H9 (cell line): ENCODE measurements around the gene DYDC1. TPM values are rescaled to one million over a fixed set of nuclear protein-coding genes. Genes with fewer than 3 reads are reported as not detected.

ENCODE experiments used
- DNase-seq: peaks from one replicate; pipeline ENCODE4 v3.0.0-alpha.2; 2017
- H2AFZ ChIP-seq: one replicate; pipeline ENCODE4 v1.6.1; 2013; ENCODE audit warnings: mild to moderate bottlenecking, low read length, control low read depth, moderate library complexity
- H2AK5ac ChIP-seq: 2 replicates; pipeline ENCODE4 v1.6.1; 2013; ENCODE audit warnings: low read length, control low read depth, mixed read lengths; ENCODE audit not compliant: insufficient read length
- H2BK120ac ChIP-seq: one replicate; pipeline ENCODE4 v1.6.1; 2013; ENCODE audit warnings: low read depth, mild to moderate bottlenecking, low read length, control low read depth, inconsistent platforms; ENCODE audit not compliant: poor library complexity, severe bottlenecking
- H2BK12ac ChIP-seq: 2 replicates; pipeline ENCODE4 v1.6.1; 2013; ENCODE audit warnings: low read length, control low read depth, mixed read lengths, low read depth; ENCODE audit not compliant: insufficient read length
- H2BK15ac ChIP-seq: 2 replicates; pipeline ENCODE4 v1.6.1; 2013; ENCODE audit warnings: low read depth, low read length, control low read depth
- H2BK20ac ChIP-seq: one replicate; pipeline ENCODE4 v1.6.1; 2013; ENCODE audit warnings: low read depth, mild to moderate bottlenecking, low read length, control low read depth, inconsistent platforms; ENCODE audit not compliant: poor library complexity, severe bottlenecking
- H2BK5ac ChIP-seq: 2 replicates; pipeline ENCODE4 v1.6.1; 2013; ENCODE audit warnings: low read length, control low read depth, mixed read lengths; ENCODE audit not compliant: insufficient read length
- H3K14ac ChIP-seq: 2 replicates; pipeline ENCODE4 v1.6.1; 2013; ENCODE audit warnings: low read length, control low read depth; ENCODE audit not compliant: insufficient read depth
- H3K18ac ChIP-seq: 2 replicates; pipeline ENCODE4 v1.6.1; 2013; ENCODE audit warnings: low read depth, mild to moderate bottlenecking, mixed read lengths, low read length, control low read depth; ENCODE audit not compliant: insufficient read length
- H3K23ac ChIP-seq: 2 replicates; pipeline ENCODE4 v1.6.1; 2013; ENCODE audit warnings: low read length, control low read depth, mixed read lengths, low read depth; ENCODE audit not compliant: insufficient read length
- H3K23me2 ChIP-seq: 2 replicates; pipeline ENCODE4 v1.6.1; 2013; ENCODE audit warnings: low read depth, mild to moderate bottlenecking, mixed read lengths, low read length, control low read depth; ENCODE audit not compliant: insufficient read length, poor library complexity, severe bottlenecking
- H3K27ac ChIP-seq: 2 replicates; pipeline ENCODE4 v1.5.1; 2013; ENCODE audit warnings: low read length, control low read depth, mixed read lengths, low read depth; ENCODE audit not compliant: insufficient read length
- H3K27me3 ChIP-seq: 2 replicates; pipeline ENCODE4 v1.6.1; 2013; ENCODE audit warnings: low read length, control low read depth, inconsistent platforms; ENCODE audit not compliant: insufficient read depth
- H3K4ac ChIP-seq: 2 replicates; pipeline ENCODE4 v1.6.1; 2013; ENCODE audit warnings: low read depth, mild to moderate bottlenecking, control low read depth, inconsistent platforms, low read length, moderate library complexity
- H3K4me1 ChIP-seq: 2 replicates; pipeline ENCODE4 v1.6.1; 2013; ENCODE audit warnings: low read length, control low read depth, inconsistent platforms; ENCODE audit not compliant: insufficient read depth
- H3K4me2 ChIP-seq: 2 replicates; pipeline ENCODE4 v1.6.1; 2013; ENCODE audit warnings: low read length, control low read depth, mixed read lengths; ENCODE audit not compliant: insufficient read length, insufficient read depth
- H3K56ac ChIP-seq: 2 replicates; pipeline ENCODE4 v1.6.1; 2013; ENCODE audit warnings: low read depth, mild to moderate bottlenecking, mixed read lengths, low read length, control low read depth; ENCODE audit not compliant: insufficient read length
- H3K79me1 ChIP-seq: 2 replicates; pipeline ENCODE4 v1.6.1; 2013; ENCODE audit warnings: low read depth, mild to moderate bottlenecking, moderate library complexity, low read length, control low read depth, inconsistent platforms; ENCODE audit not compliant: insufficient read depth, poor library complexity, severe bottlenecking
- H3K79me2 ChIP-seq: 2 replicates; pipeline ENCODE4 v1.6.1; 2013; ENCODE audit warnings: low read length, control low read depth, inconsistent platforms; ENCODE audit not compliant: insufficient read depth
- H3K9ac ChIP-seq: 2 replicates; pipeline ENCODE4 v1.6.1; 2013; ENCODE audit warnings: low read length, control low read depth, mixed read lengths; ENCODE audit not compliant: insufficient read length; ENCODE audit errors: extremely low read depth
- H3K9me3 ChIP-seq: one replicate; pipeline ENCODE4 v1.6.1; 2013; ENCODE audit warnings: low read depth, low read length, inconsistent platforms; ENCODE audit not compliant: control insufficient read depth
- H3T11ph ChIP-seq: one replicate; pipeline ENCODE4 v1.6.1; 2013; ENCODE audit warnings: mild to moderate bottlenecking, low read length, control low read depth, inconsistent platforms
- H4K20me1 ChIP-seq: one replicate; pipeline ENCODE4 v1.6.1; 2013; ENCODE audit not compliant: control insufficient read depth, insufficient read length, insufficient read depth
- H4K5ac ChIP-seq: 2 replicates; pipeline ENCODE4 v1.6.1; 2013; ENCODE audit warnings: low read depth, mild to moderate bottlenecking, mixed read lengths, low read length, control low read depth; ENCODE audit not compliant: insufficient read length
- H4K8ac ChIP-seq: replicated peaks from 2 replicates; pipeline ENCODE4 v1.6.1; 2013; ENCODE audit warnings: low read length, control low read depth, mixed read lengths, low read depth; ENCODE audit not compliant: insufficient read length
- H4K91ac ChIP-seq: 2 replicates; pipeline ENCODE4 v1.6.1; 2013; ENCODE audit warnings: low read depth, mild to moderate bottlenecking, moderate library complexity, mixed read lengths, low read length, control low read depth; ENCODE audit not compliant: insufficient read length
- H3K27ac Mint-ChIP-seq, 3 experiments: 2 replicates in 2 of 3; 3 replicates in 1 of 3; pipeline ENCODE4 v1.8.0; 2020 to 2021; ENCODE audit warnings: mixed read lengths in 3 of 3, mild to moderate bottlenecking in 1 of 3, moderate library complexity in 1 of 3
- H3K27me3 Mint-ChIP-seq: 2 replicates; pipeline ENCODE4 v1.8.0; 2021; ENCODE audit warnings: low read depth, mild to moderate bottlenecking, moderate library complexity, mixed read lengths
- H3K36me3 Mint-ChIP-seq, 3 experiments: 2 replicates in 2 of 3; 3 replicates in 1 of 3; pipeline ENCODE4 v1.8.0; 2020 to 2021; ENCODE audit warnings: low read depth in 3 of 3, mixed read lengths in 3 of 3; ENCODE audit not compliant: insufficient read depth in 1 of 3
- H3K4me1 Mint-ChIP-seq, 2 experiments: 2 replicates each; pipeline ENCODE4 v1.8.0; 2020; ENCODE audit warnings: mixed read lengths in 2 of 2
- H3K4me3 Mint-ChIP-seq, 2 experiments: 2 replicates in 1 of 2; 3 replicates in 1 of 2; pipeline ENCODE4 v1.8.0; 2020 to 2021; ENCODE audit warnings: mild to moderate bottlenecking in 2 of 2, mixed read lengths in 2 of 2, moderate library complexity in 1 of 2
- H3K9me3 Mint-ChIP-seq, 2 experiments: 2 replicates in 1 of 2; 3 replicates in 1 of 2; pipeline ENCODE4 v1.8.0; 2020; ENCODE audit warnings: mild to moderate bottlenecking in 2 of 2, mixed read lengths in 2 of 2, moderate library complexity in 1 of 2
- WGBS: extraction: QIAGEN DNeasy Blood & Tissue Kit; methylation state at CpG from one replicate; pipeline ENCODE4 v1.1.7; 2013; ENCODE audit warnings: missing lambda C conversion rate, low lambda C conversion rate, mixed read lengths; ENCODE audit not compliant: insufficient read length; ENCODE audit errors: extremely low coverage; 5-methylcytosine and 5-hydroxymethylcytosine counted together
- total RNA-seq: library from RNA; stranded (reverse); gene quantifications from 2 replicates; pipeline ENCODE4 v1.2.1, GENCODE V29; 2021
- TF ChIP-seq, protein P1 (sequence below): fragments of 200-600 bp; sonication (generic); conservative IDR thresholded peaks from 3 replicates; pipeline ENCODE4 v1.8.0; 2021; ENCODE audit warnings: antibody characterized with exemption, mild to moderate bottlenecking

Gene DYDC1
- total RNA-seq, 1 experiment from 2014 or later = not detected

DNA sequence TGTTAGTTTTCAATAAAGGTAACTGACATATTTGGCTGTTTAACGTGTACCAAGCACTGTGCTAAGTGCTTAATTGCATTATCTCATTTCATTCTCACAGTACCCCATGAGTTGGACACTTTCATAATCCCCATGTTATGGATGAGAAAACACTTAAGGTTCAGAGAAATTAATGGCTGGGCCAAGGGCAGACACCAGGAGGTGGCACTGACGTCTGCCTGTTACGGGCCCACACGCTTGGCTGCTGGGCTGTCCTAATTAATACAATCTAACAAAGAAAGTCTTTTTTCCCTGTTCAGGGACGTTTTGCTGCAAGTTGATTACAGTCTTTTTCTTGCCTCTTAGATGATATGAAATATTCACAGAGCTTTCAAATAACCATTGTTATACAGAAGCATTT, 16.1 kb upstream of the DYDC1 start:
- Histone ChIP-seq H2BK5ac (no peak overlapping the region), H3K4me1 (no peaks in the 10 kb centered on the region), H2BK20ac (no peak overlapping the region), H4K8ac (no peak overlapping the region), H3K4me2 (no peak overlapping the region), H2BK120ac (no peak overlapping the region), H3K27ac (no peak overlapping the region), H2AK5ac (no peak overlapping the region), H3K9ac (no peak overlapping the region), H3K9me3 (no peaks in the 10 kb centered on the region), H3K79me2 (no peaks in the 10 kb centered on the region; the same call in none of the 2 replicates), H3K14ac (no peak overlapping the region), H2BK12ac (no peak overlapping the region), H3K23me2 (no peaks in the 10 kb centered on the region), H4K5ac (no peak overlapping the region), H3K4ac (no peak overlapping the region), H3K23ac (no peak overlapping the region), H3T11ph (no peak overlapping the region), H3K79me1 (no peaks in the 10 kb centered on the region), H2AFZ (no peak overlapping the region), H2BK15ac (no peak overlapping the region), H3K18ac (no peak overlapping the region), H4K20me1 (no peaks in the 10 kb centered on the region), H3K27me3 (no peaks in the 10 kb centered on the region), H3K56ac (no peak overlapping the region), H4K91ac (no peak overlapping the region)
- DNase-seq = no peak
- TF ChIP-seq, protein P1, sequence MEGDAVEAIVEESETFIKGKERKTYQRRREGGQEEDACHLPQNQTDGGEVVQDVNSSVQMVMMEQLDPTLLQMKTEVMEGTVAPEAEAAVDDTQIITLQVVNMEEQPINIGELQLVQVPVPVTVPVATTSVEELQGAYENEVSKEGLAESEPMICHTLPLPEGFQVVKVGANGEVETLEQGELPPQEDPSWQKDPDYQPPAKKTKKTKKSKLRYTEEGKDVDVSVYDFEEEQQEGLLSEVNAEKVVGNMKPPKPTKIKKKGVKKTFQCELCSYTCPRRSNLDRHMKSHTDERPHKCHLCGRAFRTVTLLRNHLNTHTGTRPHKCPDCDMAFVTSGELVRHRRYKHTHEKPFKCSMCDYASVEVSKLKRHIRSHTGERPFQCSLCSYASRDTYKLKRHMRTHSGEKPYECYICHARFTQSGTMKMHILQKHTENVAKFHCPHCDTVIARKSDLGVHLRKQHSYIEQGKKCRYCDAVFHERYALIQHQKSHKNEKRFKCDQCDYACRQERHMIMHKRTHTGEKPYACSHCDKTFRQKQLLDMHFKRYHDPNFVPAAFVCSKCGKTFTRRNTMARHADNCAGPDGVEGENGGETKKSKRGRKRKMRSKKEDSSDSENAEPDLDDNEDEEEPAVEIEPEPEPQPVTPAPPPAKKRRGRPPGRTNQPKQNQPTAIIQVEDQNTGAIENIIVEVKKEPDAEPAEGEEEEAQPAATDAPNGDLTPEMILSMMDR = no peak
- no CpG with 5 or more reads among the region's 5 CpGs for WGBS
- no peak overlapping the region for H3K27ac Mint-ChIP-seq
- peaks cover 9 to 15% (median 14%) of the 10 kb centered on the region in 3 experiments for H3K36me3 Mint-ChIP-seq
- H3K4me3 Mint-ChIP-seq = no peak overlapping the region; a peak in 1 of 5 replicates
- peaks cover 12 to 17% of the 10 kb centered on the region in 2 experiments for H3K9me3 Mint-ChIP-seq
- H3K27me3 Mint-ChIP-seq = peaks cover 4% of the 10 kb centered on the region; the same call in 1 of the 2 replicates
- peaks cover 0 to 3% of the 10 kb centered on the region in 2 experiments; a peak in 1 of 4 replicates for H3K4me1 Mint-ChIP-seq
